HS-27A (cell line): Measurements from ENCODE around the gene CNNM2.
"Not testable (repeated sequence)": the region's sequence is repeated elsewhere in the genome, so short reads cannot be mapped to it uniquely, and the experiment has no call there.

Experiments used
- DNase-seq: peaks from one replicate; pipeline ENCODE4 v3.0.0-alpha.2; 2012; ENCODE audit warnings: low read depth, missing footprints

Gene CNNM2

DNA sequence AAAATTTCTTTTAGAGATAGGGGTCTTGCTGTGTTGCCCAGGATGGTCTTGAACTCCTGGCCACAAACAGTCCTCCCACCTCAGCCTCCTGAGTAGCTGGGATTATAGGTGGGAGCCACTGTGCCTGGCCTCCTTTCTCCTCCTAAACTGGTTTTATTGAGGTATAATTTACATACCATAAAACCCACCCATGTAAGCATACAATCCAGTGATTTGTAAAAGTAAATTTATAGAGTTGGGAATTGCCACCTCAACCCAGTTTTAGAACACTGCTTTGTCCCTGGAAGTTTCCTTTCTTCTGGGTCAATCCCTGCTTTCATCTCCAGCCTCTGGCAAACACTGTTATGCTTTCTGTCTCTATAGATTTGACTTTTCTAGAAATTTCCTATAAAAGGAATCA lies 49.0 kb downstream of the CNNM2 start:
- no peak for DNase-seq

DNA sequence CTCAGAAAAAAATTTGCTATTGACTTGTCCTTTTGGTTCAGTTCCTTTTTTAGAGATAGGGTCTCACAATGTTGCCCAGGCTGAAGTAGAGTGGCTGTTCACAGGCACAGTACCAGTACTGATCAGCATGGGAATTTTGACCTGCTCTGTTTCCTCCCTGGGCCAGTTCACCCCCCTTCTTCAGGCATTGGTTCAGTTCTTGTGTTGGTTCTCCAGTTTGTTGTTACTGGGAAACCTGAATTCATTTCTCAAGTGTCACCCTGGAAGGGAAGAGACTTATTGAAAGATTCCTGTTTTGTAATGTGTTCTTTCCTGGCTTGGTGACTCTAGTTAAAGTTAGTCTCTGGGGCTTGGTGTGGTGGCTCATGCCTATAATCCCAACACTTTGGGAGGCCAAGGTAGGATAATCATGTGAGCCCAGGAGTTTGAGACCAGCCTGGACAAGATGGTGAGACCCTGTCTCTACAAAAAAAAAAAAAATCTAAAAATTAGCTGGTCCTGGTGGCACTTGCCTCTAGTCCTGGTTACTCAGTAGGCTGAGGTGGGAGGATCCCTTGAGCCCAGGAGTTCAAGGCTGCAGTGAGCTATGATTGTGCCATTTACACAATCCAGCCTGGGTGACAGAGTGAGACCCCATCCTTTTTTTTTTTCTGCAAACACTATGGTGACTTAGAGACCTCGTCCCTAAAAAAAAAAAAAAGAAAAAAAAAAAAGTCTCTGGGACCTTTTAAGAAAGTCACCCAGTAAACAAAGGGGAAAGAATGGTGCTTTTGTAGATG lies 52.7 kb downstream of the CNNM2 start:
- no peak for DNase-seq

DNA sequence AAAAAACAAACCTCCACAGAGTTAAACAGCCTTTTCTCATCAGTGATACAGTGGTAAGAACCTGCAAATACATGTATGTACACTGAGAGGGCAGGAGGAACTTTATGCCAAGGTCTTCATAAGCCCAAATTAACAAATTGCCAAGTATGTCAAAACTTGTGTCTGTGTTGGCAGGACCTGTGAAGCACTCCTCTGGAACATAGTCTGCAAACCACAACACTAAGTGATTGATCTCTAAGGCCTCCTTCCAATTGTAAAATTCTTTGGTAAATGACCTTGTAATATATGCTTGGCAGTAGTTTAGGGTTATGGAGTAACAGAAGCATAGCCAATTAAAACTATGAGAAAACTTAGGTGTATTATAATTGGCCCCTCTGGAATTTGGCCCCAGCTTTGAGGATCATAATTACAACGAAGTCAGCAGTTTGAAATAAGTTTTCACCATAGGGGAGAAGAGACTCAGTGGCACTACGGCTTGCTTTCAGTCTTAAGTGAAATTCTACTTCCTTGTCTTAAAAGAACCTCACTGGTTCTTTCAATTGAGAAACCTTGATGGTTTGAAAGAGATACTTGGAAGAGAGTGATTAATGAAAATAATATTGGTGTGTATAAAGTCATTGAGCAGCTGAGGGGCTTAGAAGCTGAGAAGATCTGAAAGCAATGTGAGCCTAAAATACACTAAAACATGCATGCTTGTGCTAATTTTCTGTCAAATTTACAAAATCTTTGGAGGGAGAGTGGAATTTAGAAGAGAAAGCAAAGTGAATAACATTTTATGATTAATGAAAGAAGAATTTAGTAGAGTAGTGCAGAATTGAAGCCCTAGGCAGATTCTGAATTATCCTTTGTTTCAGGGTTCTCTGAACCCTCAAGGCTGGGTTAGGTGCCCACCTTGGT lies 57.6 kb downstream of the CNNM2 start:
- DNase-seq = no peak

DNA sequence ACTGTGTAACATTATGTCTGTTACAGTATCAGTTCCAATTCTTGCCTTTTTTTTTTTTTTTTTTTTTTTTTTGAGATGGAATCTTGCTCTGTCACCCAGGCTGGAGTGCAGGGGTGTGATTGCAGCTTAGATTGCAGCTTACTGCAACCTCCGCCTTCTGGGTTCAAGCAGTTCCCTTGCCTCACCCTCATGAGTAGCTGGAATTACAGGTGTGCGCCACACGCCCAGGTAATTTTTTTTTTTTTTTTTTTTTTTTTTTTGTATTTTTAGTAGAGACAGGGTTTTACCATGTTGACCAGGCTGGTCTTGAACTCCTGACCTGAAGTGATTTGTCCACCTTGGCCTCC lies 58.3 kb downstream of the CNNM2 start:
- DNase-seq = not testable (repeated sequence)

DNA sequence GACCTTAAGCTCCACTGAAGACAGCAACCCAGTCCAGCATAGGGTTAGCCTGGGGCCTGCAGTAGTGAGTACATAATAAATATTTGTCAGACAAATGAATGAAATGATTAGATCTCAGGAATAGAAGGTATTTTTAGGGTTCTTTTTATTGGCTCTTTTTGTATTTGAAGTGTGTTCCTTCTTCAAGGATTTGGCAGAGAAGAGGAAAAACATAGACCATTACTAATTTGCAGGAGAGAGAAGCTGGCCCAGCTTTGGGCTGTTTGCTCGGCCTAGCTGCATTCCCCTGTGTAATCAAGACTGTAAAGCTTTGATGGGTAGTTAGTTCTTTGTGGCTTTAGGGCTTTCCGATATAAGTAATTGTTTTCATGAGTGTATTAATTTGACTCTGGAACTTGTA lies 64.2 kb downstream of the CNNM2 start:
- DNase-seq = no peak

DNA sequence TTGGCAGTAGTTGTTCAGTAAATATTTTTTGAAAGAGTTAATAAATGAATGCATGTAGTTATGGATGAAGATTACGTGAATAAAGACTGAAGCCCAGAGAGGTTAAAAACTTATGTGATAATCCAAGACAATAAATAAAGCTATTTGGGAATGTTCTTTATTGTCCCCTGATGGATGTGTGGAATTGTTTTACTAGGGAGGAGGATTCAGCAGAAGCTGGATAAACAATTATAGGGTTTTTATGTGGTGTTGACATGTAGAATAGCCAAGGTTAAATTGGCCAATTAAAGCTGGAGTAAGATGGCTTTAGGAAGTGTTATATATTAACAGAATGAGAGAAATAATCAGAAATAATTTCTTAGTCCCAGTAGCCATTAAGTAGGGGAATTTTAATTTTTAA lies 66.0 kb downstream of the CNNM2 start:
- no peak for DNase-seq

DNA sequence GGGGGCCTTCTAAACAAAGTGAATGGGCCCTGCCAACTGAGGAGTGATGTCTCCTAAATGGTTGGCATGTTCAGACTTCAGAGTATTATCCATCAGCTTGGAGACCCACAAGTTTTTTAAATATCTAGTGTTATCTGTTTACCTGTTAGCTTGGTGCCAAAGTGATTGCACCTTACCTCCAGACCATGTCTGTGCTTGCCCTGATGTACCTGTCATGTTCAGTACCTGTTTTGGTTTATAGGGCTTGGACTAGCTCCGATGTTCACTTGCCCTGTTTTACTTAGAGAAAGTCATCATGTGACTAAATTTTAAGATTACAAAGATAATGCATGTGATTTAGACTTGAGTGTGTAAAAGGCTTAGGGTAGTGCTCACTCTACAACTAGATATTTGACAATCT lies 67.7 kb downstream of the CNNM2 start:
- no peak for DNase-seq

DNA sequence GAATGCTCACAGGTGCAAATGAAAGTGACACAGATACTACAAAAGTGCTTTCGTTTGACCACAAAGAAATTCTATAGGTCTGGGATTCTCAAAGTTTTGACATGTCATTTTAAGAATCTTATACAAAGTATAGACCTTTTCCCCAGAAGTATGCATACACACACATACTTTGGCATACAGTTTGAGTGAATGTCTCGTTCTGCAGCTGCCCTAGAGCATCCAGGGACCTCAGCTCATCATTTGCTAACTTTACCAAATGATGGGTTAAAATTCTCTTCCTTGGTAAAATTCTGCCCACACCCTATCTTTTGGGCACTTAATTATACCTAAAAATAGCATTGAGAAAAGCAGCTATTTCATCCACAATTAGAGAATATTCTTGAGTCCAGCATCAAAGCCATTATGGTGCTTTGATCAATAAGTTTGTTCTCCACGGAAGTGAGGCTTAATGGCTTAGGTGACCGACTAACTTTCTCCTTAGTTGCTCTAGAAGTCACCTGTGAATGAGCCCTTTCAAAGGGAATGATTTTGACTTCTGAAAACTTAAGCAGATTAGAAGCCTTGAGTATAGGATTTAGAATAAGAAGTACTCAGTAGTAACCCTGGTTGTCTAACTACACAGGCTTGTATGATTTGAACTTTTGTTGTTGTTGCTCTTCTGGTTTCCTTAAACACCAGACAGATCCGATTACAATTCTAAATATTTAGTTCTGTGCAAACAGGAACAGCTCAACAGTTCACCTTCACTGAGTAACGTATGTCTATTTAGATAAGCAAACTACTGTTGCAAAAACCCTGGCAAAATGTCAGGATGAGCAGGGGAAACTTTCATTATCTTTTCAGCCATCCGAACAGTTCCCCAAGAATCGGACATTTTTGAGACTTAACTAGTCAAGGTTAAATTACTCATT lies 70.6 kb downstream of the CNNM2 start:
- no peak for DNase-seq

DNA sequence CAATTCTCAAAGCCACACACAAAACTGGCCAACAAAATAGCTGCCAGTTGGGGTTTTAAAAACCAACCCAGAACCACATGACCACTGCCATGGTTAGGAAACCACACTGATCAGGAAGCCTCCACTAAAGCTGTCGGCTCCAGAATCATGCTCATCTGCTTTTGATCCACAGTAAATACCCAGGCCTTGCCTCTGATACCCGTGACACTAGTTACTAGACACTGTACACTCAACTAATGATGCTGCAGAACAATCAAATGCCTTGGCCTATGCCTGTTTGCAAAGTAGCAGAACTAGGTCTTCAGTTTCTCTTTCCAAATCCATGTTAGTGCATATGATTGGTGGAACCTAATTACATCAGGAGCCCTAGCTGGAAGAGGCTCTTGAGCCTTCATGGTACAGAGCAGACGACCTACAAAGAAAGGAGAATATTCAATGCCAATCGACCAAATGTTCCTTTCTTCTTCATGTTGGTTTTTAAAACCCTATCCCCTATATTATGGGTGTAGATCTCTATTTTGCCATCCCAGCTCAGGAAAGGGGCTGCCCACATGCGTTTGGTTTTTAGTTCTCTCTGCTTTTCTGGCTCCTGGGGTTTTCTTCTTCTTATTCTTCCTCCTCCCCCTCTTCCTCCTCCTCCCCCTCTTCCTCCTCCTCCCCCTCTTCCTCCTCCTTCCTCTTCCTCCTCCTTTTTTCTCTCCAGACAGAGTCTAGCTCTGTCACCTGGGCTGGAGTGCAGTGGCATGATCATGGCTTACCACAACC lies 76.6 kb downstream of the CNNM2 start:
- DNase-seq = no peak

DNA sequence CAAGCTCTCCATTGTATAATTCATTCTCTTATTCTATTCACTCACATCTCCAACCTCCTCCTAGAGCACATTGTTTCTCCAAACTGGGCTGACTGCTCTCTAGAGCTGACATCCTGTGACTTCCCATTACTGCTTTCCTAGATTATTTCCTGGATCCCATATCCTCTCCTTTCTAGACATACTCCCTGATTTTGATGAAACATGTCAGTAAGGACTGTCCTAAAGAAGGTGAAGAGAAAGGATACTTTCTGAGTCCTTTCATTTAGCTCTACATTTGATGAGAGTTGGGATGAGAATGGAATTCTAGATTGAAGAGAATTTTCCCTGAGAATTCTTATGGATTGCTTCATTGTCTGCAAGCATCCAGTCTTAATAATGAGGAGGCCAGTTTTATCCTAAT lies 78.8 kb downstream of the CNNM2 start:
- no peak for DNase-seq

DNA sequence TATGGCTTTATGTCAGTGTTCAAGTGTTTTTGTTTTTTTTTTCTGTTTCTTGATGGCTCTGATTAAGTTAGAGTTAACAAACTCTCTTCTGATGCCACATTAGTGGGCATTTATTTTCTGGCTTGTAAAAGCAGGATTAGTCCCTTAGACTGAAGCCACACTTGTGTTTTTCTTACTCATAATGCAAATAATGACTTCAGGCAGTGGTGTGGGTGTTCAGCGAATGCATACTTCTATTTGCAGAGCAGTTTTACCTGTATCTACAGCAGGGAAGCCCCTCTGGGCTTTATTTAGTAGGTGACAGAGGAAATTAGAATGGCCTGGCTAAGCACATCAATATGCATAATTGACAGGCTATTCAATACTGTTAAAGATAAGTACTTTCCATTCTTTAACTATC lies 79.9 kb downstream of the CNNM2 start:
- no peak for DNase-seq

DNA sequence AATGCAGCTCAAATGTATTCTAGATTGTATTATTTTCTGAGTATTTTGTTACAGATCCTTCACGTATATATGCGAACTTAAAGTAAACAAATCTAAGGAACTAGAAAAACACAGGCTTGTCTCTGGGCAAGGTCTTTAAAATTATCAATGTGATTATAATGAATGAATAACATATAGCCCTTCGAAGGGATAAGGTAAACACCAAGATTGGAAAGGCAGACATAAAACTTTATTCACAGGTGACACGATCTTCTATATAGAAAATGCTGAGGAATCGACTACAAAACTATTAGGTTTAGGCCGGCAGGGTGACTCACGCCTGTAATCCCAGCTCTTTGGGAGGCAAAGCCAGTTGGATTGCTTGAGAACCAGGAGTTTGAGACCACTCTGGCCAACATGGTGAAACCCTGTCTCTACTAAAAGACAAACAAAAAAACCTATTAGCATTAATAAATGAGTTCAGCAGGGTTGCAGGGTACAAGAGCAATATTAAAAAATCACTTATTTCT lies 80.4 kb downstream of the CNNM2 start:
- DNase-seq = no peak

DNA sequence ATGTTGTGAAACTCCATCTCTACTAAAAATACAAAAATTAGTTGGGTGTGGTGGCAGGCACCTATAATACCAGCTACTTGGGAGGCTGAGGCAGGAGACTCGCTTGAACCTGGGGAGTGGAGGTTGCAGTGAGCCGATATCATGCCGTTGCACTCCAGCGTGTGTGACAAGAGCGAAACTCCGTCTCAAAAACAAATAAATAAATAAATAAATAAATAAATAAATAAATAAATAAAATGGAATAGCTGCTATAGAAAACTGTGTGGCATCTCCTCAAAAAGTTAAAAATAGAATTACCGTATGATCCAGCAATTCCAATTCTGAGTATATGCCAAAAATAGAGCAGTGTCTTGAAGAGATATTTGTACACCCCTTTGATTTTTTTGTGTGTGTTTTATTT lies 82.0 kb downstream of the CNNM2 start:
- not testable (repeated sequence) for DNase-seq

DNA sequence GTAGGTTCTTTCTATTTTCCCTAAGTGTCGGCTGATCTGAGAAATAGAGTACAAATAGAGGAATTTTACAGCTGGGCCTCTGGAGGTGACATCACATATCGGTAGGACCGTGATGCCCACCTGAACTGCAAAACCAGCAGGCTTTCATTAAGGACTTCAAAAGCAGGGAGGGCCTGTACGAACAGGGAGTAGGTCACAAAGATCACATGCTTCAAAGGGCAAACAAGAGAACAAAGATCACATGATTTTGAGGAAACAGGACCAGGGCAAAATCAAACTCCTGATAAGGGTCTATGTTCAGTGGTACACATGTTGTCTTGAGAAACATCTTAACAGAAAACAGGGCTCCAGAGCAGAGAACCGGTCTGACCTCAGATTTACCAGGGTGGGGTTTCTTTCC lies 88.9 kb downstream of the CNNM2 start:
- no peak for DNase-seq

DNA sequence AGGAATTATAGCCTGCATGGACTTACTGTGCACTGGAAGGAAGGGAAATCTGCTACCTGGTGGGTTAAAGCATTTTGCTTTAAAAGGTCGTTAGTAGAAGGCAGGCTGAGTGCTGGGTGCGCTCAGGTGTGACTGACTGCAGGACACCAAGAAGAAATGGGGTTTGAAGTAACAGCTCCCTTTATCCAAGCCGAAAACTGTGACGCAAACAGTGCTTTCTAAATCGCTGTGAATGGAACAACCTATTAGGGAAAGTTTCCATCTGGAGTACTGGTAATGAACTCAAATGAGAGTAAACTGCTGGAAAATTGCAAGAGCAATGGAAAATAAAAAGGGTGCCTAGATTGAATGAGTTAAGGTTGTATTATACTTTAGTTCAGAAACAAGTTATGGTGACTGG lies 95.3 kb downstream of the CNNM2 start:
- no peak for DNase-seq

DNA sequence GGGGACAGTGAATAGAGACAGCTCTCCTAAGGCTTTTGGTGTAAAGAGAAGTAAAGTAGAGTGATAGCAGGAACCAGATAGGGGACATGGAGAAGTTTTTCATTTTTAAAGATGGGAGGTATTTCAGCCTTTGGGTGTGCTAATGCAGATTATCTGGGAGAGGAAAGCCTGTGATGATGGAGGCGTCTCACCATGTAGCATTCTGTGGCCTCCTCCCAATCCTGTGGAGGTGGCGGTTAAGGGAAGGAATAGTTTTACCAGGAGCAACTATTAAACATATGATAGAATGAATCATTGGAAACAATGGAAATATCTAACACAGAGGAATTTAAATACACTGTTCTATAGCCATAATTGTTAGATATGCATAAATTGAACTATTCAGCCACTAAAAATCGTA lies 101.3 kb downstream of the CNNM2 start:
- DNase-seq = no peak

DNA sequence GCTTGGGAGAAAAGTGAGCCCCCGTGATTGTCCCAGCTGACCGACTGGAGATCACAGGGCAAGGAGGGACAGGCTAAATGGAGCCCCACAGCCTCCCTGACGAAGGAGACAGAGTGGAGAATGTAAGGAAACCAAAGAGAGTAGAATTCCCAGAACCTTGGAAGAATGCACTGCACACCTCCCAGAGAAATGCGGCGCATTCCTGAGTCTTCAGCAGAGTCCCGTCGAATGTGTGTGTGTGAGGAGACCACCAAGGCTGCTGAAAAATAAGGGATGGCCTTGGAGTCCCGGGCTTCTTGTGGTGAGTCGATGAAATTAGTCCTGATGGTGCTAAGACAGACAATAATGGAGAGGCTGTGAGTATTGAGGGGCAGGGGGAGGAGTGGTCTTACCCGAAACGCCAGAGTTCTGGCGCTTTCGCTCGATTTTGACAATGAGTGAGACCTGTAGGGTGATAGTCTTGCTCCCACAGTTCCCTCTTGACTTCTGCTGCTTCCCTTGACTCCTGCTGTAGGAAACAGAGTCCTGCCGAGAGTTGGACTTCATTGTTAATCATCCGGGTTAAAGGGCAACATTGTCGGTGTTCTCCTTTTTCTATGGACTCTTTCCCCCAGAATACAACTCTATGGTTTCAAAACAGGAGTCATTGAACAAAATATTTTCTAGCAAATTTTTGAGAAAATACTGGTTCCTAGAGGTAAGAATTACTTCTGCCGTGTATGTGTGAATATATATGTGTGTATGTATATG lies 103.2 kb downstream of the CNNM2 start:
- no peak for DNase-seq

DNA sequence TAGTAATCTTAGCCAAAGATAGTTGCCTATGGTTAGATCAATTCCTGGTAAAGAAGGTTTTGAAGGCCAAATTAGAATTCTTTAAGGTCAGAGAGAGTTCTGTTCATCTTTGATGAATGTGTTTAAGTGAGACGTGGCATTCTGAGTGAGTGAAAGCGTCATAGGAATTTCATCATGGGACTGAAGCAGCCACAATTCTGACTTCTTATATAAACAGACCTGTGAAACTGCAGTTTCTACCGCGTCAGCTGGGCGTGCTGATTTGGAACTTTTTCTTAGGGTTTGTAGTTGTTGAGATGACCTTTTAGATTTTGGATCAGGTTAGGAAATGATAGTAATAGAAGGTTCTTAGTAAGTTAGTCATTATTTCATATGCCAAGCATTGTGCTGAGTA lies 103.8 kb downstream of the CNNM2 start:
- no peak for DNase-seq

DNA sequence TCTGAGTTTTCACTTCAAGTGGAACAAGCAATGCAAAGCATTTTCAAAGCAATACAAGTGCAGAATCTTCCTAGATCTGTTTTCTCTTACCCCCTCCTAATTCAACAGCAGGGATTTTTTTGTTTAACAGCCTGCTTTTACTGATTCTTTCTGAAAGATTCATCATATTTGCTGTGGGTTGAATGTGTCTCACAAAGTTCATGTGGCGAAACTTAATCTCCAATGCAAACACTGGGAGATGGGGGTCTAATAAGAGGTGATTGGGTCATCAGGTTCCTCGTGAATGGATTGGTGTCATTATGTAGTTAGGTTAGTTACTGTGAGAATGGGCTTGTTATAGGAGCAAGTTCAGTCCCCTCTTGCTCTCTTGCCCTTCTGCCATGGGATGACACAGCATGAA lies 107.6 kb downstream of the CNNM2 start:
- no peak for DNase-seq

DNA sequence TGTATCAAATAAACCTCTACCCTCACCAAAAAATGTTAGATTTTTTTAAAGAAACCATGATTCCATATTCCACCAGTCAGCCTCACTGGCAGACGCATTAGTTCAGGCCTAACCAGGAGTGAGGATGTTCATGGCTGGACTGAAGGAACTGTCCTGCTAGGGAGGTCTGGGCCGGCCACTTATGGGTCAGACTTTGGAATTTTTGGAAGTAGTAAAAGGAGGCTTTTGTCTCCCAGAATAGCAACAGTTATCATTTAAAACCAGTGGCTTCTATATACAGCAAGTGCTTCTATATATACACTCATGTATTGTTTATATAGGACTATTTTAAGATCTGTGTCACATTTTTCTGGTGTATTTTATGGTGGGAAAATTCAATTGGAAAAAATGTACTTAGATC lies 120.5 kb downstream of the CNNM2 start:
- DNase-seq = no peak

DNA sequence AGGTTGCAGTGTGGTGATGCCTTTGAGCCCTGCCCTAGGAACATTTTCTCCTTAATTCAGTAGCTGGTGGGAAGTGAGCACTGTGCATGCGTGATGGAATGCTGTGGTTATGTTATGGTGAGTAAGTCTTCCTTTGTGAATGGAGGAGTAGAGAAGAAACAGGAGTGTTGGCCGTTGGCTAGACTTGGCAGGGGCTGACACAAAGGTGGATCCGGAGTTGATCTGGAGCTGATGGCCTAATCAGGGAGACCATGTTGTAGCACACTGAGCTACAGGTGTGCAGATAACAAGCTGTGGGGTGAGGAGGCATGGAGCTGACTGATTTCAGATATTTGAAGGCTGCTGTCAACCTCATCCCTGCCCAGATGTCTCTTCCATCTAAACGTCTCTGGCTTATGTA lies 122.3 kb downstream of the CNNM2 start:
- peak; percentile 4 for DNase-seq
